Ovary (tissue), 9 donors: ENCODE data around the gene ENTPD8. TPM values are rescaled to one million over a fixed set of nuclear protein-coding genes. Genes with fewer than 3 reads are reported as not detected.

Experiments
- DNase-seq, 5 donors: peaks; one replicate each; pipeline ENCODE4 v3.0.0-alpha.2; 2019 to 2020
- H3K27ac ChIP-seq, 2 donors: fragments of 200-600 bp; one replicate each; pipeline versions ENCODE4 v1.5.1 to v1.8.0; 2019 to 2022
- H3K27me3 ChIP-seq: fragments of 200-600 bp; one replicate; pipeline ENCODE4 v1.8.0; 2022
- H3K36me3 ChIP-seq: fragments of 200-600 bp; sonication (generic); one replicate; pipeline ENCODE4 v1.5.1; 2019
- H3K4me1 ChIP-seq: one replicate; pipeline ENCODE4 v1.8.1; 2013; ENCODE audit warnings: mild to moderate bottlenecking, moderate library complexity; ENCODE audit not compliant: insufficient read depth
- H3K4me3 ChIP-seq: fragments of 200-600 bp; sonication (generic); one replicate; pipeline ENCODE4 v1.5.1; 2017
- H3K9me3 ChIP-seq, 2 donors: fragments of 200-600 bp in 1 of 2; sonication (generic) in 1 of 2; one replicate each; pipeline versions ENCODE4 v1.5.1 to v1.8.1; 2013 to 2019; ENCODE audit warnings: mild to moderate bottlenecking in 1 of 2, moderate library complexity in 1 of 2
- EP300 ChIP-seq: sonication (generic); formaldehyde crosslinking; IDR thresholded peaks from one replicate; pipeline ENCODE4 v1.6.1; 2017; ENCODE audit warnings: antibody characterized with exemption
- POLR2A ChIP-seq: fragments of 450-650 bp; IDR thresholded peaks from one replicate; pipeline ENCODE4 v1.6.1; 2017; ENCODE audit warnings: antibody characterized with exemption, mild to moderate bottlenecking, moderate library complexity
- WGBS, 3 donors: extraction: QIAGEN DNeasy Blood & Tissue Kit in 1 of 3; methylation state at CpG; one replicate each; pipeline versions ENCODE4 v1.1.5 to v1.1.7; 2013 to 2017; 5-methylcytosine and 5-hydroxymethylcytosine counted together
- intact Hi-C, 4 donors: fragments of 100-400 bp; cut with DNase I; formaldehyde crosslinking; loops; one replicate each; pipeline versions ENCODE4 v1.11.0 to v1.15.1; 2022 to 2023
- polyA plus RNA-seq, 2 donors: library from polyadenylated mRNA; stranded (reverse); fragments of 200-250 nt in 1 of 2; fragments of 350-450 nt in 1 of 2; fragmentation: Illumina TruSeq in 1 of 2; extraction: RNeasy Lipid Tissue Mini Kit (QIAGEN cat#74804) in 1 of 2; gene quantifications; one replicate each; pipeline ENCODE4 v1.2.3, GENCODE V29; 2013 to 2014
- total RNA-seq, 7 donors: library from RNA; depleted of rRNA in 2 of 7; stranded (reverse); fragments of >200 nt in 2 of 7; fragmentation: NEBNext Ultra II Directional in 3 of 7; extraction: Animal tissue kit (Norgen Biotek cat#: 25700) in 3 of 7; gene quantifications; one replicate each; pipeline versions ENCODE4 v1.1.0 to v1.2.4, GENCODE V29; 2016 to 2023
- TF ChIP-seq, protein P1 (sequence below), 3 donors: fragments of 450-650 bp in 2 of 3; fragments of 200-600 bp in 1 of 3; IDR thresholded peaks; one replicate each; pipeline versions ENCODE4 v1.5.1 to v1.8.0; 2016 to 2022; ENCODE audit warnings: antibody characterized with exemption in 3 of 3, mild to moderate bottlenecking in 1 of 3
- donor health status: DM: no; HTN: no; CAD: no; lungs with moderate emphysema.
- donor health status: DM: no; HTN: no; CAD: no.
- donor health status: Bipolar disorder and iron deficiency.
- donor health status: DM: yes; HTN: yes; CAD: no.
- donor health status: DM: no; HTN: no; CAD: no.
- donor health status: DM: yes; HTN: yes; CAD: no.

The ENTPD8 gene
- total and polyA plus RNA-seq, 9 donors: 0.10 to 0.57 (median 0.17) TPM; not detected in 3

GRCh38 chr9:137433916-137434431, 7.2 kb downstream of the ENTPD8 start:
- H3K4me3 ChIP-seq: no peak overlapping the region
- H3K9me3 ChIP-seq: no peaks in the 10 kb centered on the region
- H3K4me1 ChIP-seq: peaks cover 13% of the 10 kb centered on the region
- 89 to 92% (median 92%) methylated on average over 17 to 26 of the region's 26 CpGs for WGBS, 3 donors
- intact Hi-C loops: no loop called here
- TF ChIP-seq EP300: no peak
- TF ChIP-seq, protein P1, sequence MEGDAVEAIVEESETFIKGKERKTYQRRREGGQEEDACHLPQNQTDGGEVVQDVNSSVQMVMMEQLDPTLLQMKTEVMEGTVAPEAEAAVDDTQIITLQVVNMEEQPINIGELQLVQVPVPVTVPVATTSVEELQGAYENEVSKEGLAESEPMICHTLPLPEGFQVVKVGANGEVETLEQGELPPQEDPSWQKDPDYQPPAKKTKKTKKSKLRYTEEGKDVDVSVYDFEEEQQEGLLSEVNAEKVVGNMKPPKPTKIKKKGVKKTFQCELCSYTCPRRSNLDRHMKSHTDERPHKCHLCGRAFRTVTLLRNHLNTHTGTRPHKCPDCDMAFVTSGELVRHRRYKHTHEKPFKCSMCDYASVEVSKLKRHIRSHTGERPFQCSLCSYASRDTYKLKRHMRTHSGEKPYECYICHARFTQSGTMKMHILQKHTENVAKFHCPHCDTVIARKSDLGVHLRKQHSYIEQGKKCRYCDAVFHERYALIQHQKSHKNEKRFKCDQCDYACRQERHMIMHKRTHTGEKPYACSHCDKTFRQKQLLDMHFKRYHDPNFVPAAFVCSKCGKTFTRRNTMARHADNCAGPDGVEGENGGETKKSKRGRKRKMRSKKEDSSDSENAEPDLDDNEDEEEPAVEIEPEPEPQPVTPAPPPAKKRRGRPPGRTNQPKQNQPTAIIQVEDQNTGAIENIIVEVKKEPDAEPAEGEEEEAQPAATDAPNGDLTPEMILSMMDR (IDR thresholded peaks at IDR 0.05): no peak
- TF ChIP-seq POLR2A: no peak
- no peaks in the 10 kb centered on the region for H3K27me3 ChIP-seq
- no peak overlapping the region for H3K27ac ChIP-seq
- peak in 1 of 5 donors; percentile 24 for DNase-seq
- no peaks in the 10 kb centered on the region for H3K36me3 ChIP-seq

GRCh38 chr9:137433349-137433915, 7.7 kb downstream of the ENTPD8 start:
- H3K36me3 ChIP-seq: no peaks in the 10 kb centered on the region
- no peaks in the 10 kb centered on the region for H3K27me3 ChIP-seq
- no peak overlapping the region for H3K27ac ChIP-seq
- DNase-seq: peak in 2 of 5 donors; percentile 35 to 36
- no peaks in the 10 kb centered on the region for H3K9me3 ChIP-seq
- peaks cover 13% of the 10 kb centered on the region for H3K4me1 ChIP-seq
- TF ChIP-seq POLR2A: no peak
- TF ChIP-seq, protein P1 (IDR thresholded peaks at IDR 0.05): no peak
- no peak for TF ChIP-seq EP300
- 85 to 96% (median 85%) methylated on average over 9 to 19 of the region's 19 CpGs for WGBS, 3 donors
- H3K4me3 ChIP-seq: no peak overlapping the region
- intact Hi-C loops: no loop called here

DNA sequence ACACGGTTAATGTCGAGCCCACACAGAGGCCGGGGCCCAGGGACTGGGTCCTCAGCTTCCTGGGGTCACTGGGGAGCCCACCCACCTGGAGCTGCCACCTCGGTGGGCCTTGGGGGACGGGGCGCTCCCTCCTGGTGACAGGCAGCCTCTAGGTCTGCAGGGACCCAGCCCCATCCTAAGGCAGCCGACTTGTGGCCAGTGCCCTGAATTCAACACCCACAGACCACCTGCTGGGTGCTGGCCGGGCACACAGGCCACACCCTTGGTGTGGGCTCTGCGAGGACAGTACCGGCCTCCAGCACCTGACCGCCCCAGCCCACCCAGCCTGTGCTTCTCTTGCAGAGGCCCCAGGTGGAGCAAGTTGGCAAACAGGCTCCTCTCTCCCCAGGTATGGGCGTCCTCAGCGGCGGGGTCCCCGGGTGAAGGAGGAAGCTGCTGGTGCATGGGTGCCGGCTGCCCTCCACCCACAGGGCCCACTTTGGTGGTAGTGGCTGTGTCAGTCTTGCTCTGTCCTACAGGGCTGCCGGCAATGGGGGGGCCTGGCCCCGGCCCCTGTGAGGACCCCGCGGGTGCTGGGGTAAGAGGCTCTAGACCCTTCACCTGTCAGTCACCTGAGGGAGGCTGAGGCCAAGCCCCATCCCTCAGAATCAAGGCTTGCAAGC, 8.3 kb downstream of the ENTPD8 start:
- WGBS, 3 donors: 91 to 92% (median 91%) methylated on average over 11 to 20 of the region's 20 CpGs
- no peaks in the 10 kb centered on the region for H3K27me3 ChIP-seq
- intact Hi-C loops: no loop called here

GRCh38 chr9:137431416-137431931, 9.7 kb downstream of the ENTPD8 start:
- Histone ChIP-seq H3K27ac (no peak overlapping the region), H3K9me3 (no peaks in the 10 kb centered on the region), H3K36me3 (no peaks in the 10 kb centered on the region), H3K27me3 (no peaks in the 10 kb centered on the region), H3K4me1 (peaks cover 13% of the 10 kb centered on the region), H3K4me3 (no peak overlapping the region)
- intact Hi-C loops: no loop called here
- 80 to 89% (median 86%) methylated on average over 20 to 21 of the region's 21 CpGs for WGBS, 3 donors
- peak in 2 of 5 donors; percentile 22 to 40 for DNase-seq
- TF ChIP-seq POLR2A: no peak
- TF ChIP-seq, protein P1 (IDR thresholded peaks at IDR 0.05): no peak
- TF ChIP-seq EP300: no peak

More for the DNA sequence above, 8.3 kb downstream of the ENTPD8 start:
- no peaks in the 10 kb centered on the region for H3K36me3 ChIP-seq
- no peak overlapping the region for H3K27ac ChIP-seq
- no peak overlapping the region for H3K4me3 ChIP-seq
- H3K4me1 ChIP-seq: peaks cover 13% of the 10 kb centered on the region
- peak in 2 of 5 donors; percentile 27 to 36 for DNase-seq
- TF ChIP-seq POLR2A (no peak), EP300 (no peak)
- TF ChIP-seq, protein P1 (IDR thresholded peaks at IDR 0.05): no peak
- H3K9me3 ChIP-seq: no peaks in the 10 kb centered on the region
